AG09309 (cell line): ENCODE measurements around the gene FYN.

ENCODE experiments used
- DNase-seq: peaks from one replicate; pipeline ENCODE4 v3.0.0-alpha.2; 2010; ENCODE audit warnings: low read depth
- H3K4me3 ChIP-seq: 2 replicates; pipeline ENCODE4 v1.5.1; 2011; ENCODE audit warnings: mild to moderate bottlenecking, low read depth, low read length, moderate library complexity; ENCODE audit not compliant: control insufficient read depth
- TF ChIP-seq, protein P1 (sequence below): IDR thresholded peaks from 2 replicates; pipeline ENCODE4 v1.5.1; 2011; ENCODE audit warnings: mild to moderate bottlenecking, low read depth, low read length, inconsistent platforms; ENCODE audit not compliant: insufficient read depth, control insufficient read depth; ENCODE audit errors: missing control alignments

Gene FYN

GRCh38 chr6:111873178-111874024 is at the start of gene FYN:
Gene FYN (minus strand): TSS chr6:111873452. CDS start chr6:111720051, 153,401 bp downstream.
- TF ChIP-seq, protein P1, sequence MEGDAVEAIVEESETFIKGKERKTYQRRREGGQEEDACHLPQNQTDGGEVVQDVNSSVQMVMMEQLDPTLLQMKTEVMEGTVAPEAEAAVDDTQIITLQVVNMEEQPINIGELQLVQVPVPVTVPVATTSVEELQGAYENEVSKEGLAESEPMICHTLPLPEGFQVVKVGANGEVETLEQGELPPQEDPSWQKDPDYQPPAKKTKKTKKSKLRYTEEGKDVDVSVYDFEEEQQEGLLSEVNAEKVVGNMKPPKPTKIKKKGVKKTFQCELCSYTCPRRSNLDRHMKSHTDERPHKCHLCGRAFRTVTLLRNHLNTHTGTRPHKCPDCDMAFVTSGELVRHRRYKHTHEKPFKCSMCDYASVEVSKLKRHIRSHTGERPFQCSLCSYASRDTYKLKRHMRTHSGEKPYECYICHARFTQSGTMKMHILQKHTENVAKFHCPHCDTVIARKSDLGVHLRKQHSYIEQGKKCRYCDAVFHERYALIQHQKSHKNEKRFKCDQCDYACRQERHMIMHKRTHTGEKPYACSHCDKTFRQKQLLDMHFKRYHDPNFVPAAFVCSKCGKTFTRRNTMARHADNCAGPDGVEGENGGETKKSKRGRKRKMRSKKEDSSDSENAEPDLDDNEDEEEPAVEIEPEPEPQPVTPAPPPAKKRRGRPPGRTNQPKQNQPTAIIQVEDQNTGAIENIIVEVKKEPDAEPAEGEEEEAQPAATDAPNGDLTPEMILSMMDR: peak; percentile 28
- H3K4me3 ChIP-seq: peak within 1 kb of the TSS; percentile 61
- DNase-seq: peak; percentile 76

- no peak overlapping the region for H3K4me3 ChIP-seq
- peak; percentile 68 for DNase-seq
- TF ChIP-seq, protein P1: no peak
These were observed 49.4 kb upstream of the FYN start for GRCh38 chr6:111922454-111923297.

GRCh38 chr6:111921103-111921502 is 47.9 kb upstream of the FYN start:
- H3K4me3 ChIP-seq: no peak overlapping the region
- no peak for DNase-seq
- TF ChIP-seq, protein P1: no peak

DNA sequence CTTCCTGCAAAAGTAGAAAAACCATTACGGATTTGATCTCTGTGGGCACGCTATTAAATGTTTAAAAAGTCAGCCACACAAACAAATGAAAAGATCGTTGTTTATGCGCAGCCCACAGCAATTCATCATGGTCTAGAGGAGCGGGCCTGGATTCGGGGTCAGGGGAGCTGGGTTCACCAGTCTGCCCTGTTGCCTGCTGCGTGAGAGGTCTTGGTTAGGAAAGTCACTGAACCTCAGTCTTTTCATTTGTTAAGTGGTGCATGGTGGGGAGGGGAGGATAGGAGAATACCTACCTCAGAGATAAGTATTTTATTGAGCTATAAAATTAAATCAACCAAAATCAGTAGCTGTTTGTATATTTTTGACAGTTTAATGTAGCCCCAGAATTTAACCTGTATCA is 47.3 kb upstream of the FYN start:
- no peak for DNase-seq
- TF ChIP-seq, protein P1: no peak
- H3K4me3 ChIP-seq: no peak overlapping the region

- peak; percentile 48 for DNase-seq
- H3K4me3 ChIP-seq: no peak overlapping the region
- TF ChIP-seq, protein P1: no peak
These were observed 45.6 kb upstream of the FYN start for GRCh38 chr6:111918825-111919224.

- TF ChIP-seq, protein P1: no peak
- no peak for DNase-seq
- no peak overlapping the region for H3K4me3 ChIP-seq
These were observed 43.5 kb upstream of the FYN start for GRCh38 chr6:111916747-111917146.
